ENCODE measurements around the gene DYNC1I1.

GRCh38 chr7:95906851-95907250 lies 134.5 kb downstream of the DYNC1I1 start:
- no peak for TF ChIP-seq CTCF (conservative IDR thresholded peaks at IDR 0.05 in 1 of 2, IDR thresholded peaks at IDR 0.05 in 1 of 2; ENCODE audit: extremely low read depth in 1 of 2, insufficient read depth in 1 of 2, low read depth in 1 of 2, low read length in 2 of 2)
- TF ChIP-seq EZH2 (IDR thresholded peaks at IDR 0.05; ENCODE audit: borderline replicate concordance, low read length): no peak

Data from mammary epithelial cell (primary cell).